Left kidney (tissue), 8 donors: ENCODE data around the gene BCL11B. TPM values are rescaled to one million over a fixed set of nuclear protein-coding genes. Genes with fewer than 3 reads are reported as not detected.

ENCODE experiments used
- DNase-seq: peaks from one replicate; pipeline ENCODE4 v3.0.0-alpha.2; 2013
- long read RNA-seq, 8 donors: transcript quantifications; one replicate each; lab custom pipeline, GENCODE V29; 2026
- polyA plus RNA-seq: library from polyadenylated mRNA; unstranded; fragments of 120-200 nt; gene quantifications from one replicate; pipeline ENCODE4 v1.2.1, GENCODE V29; 2013; ENCODE audit not compliant: insufficient read length

The BCL11B gene
- 2.7 TPM for polyA plus RNA-seq
- long read RNA-seq, donor 1, result 0 reads
- long read RNA-seq, donor 2, result 0 reads
- long read RNA-seq, donor 3, result 0 reads
- long read RNA-seq, donor 4, result 0 reads
- long read RNA-seq, donor 5, result 0 reads
- long read RNA-seq, donor 6, result 0 reads
- long read RNA-seq, donor 7, full-length matches to known transcripts, result 1 of 1 reads
- long read RNA-seq, donor 7, partial matches to known transcripts, result 0 of 1 reads
- long read RNA-seq, donor 7, other reads (novel, unspliced or antisense), result 0 of 1 reads
- long read RNA-seq, donor 8, result 0 reads

GRCh38 chr14:99271951-99272631 is at the start of gene BCL11B:
Gene BCL11B (minus strand): TSS chr14:99272197. CDS start chr14:99271218, 979 bp downstream.
- DNase-seq, result peak; percentile 93

GRCh38 chr14:99321236-99321925 is 49.4 kb upstream of the BCL11B start:
- no peak for DNase-seq

- DNase-seq, result no peak
Observed at GRCh38 chr14:99320621-99321235, 48.7 kb upstream of the BCL11B start.

GRCh38 chr14:99320105-99320572 is 48.1 kb upstream of the BCL11B start:
- peak; percentile 34 for DNase-seq

DNA sequence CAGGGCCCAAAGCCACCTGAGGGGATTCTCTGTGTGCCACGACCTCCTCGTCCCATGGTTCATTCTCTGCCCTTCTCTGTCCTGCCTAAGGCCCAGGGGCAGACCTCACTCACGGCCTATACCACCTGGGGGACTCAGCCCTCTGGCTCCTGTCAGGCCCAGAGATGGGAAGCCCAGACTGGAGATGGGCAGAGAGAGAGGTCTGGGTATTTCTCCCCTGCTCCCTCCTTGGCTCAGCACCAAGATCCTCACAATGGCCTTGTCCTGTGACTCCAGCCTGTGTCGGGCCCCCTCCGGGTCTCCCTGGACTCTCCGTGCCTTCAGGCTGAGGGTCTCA is 46.9 kb upstream of the BCL11B start:
- no peak for DNase-seq

DNA sequence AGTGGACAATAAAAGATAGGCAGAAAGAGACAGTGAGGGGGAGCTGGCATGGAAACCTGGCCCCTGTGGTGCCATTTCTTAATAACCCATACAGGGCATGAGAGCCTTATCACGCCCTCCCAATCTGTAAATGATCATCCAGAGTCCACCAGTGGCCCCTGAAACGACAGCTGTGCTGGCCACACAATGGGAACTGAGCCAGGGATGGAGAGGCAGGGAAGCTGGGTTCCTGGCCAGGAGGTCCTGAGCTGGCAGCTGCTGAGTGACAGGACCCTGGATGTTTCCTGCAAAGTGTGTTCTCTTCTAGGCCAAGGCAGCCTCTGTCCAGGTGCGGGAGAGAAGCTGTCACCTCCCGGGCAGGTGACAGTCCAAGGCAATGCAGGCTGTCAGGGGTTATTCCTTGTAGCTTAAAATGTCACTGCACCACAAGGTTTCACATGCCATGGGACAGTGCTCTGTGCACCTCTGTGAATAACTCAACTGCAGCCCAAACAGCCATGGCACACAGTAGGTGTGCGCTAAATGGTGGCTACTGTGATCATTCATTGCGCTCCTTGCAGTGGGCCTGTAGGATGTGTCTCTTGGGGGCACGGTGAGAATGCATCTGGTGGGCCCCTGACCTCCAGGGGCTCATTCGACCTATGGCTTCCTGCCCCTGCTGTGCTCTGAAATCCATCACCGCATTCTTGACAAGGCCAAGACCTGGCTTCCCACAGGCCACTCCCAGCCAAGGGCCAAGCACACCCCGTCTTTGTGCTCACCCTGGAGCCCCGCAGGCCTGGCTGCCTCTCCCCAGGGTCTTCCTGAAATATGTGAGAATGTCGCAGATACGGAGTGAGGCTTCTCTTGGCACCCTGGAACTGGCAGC is 46.3 kb upstream of the BCL11B start:
- no peak for DNase-seq

DNA sequence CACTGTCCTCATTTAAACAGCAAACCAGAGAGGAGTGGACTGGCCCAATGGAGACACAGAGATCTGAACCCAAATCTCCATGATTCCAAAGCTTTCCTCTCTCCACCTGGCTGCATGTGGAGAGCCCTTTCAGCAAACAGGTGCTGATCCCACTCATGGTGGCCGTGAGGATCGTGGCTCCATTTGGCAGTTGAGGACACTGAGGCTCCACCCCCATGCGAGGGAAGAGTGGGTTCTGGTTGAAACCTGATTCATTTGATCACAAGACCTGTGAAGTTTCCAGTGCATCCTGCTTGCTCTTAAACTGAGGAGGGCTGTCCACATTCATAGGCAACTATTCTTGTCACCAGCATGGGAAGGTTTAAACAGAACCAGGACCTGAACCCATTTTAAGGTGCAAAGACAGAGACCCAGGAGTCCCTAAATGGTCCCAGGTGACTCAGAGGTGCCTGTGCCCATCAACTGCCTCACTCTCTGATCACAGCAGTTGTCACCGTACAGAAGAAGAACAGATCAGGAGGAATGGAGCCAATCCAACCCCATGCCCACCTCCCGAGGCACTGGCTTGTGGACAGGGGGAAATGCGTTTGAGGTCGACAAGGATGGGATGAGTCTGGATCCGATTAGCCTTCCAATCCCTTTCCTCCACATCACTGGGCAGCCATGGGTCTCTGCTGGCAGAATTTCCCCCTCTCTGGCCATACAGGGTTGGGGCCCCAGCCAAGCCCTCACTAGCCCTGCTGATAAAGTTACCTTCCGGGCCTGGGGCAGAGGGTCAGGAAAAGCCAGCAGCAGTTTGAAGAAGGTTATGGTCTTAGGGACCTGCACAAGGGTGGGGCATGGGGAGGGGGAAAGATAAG is 45.5 kb upstream of the BCL11B start:
- no peak for DNase-seq

GRCh38 chr14:99316281-99317163 is 44.5 kb upstream of the BCL11B start:
- no peak for DNase-seq

DNA sequence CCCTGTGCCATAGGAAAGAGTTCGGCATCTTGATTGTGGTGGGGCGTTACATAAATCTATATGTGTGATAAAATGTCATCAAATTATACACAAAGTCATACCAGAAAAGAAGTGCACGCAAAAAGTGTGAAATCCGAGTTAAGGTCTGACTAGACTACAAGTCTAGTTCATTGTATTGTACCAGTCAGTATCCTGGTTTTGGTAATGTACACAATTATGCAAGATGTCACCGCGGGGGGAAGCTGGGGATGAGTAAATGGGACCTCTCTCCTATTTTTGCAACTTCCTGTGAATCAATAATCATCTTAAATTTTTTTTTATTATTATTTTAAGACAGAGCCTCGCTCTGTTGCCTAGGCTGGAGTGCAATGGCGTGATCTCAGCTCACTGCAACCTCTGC is 43.2 kb upstream of the BCL11B start:
- no peak for DNase-seq

DNA sequence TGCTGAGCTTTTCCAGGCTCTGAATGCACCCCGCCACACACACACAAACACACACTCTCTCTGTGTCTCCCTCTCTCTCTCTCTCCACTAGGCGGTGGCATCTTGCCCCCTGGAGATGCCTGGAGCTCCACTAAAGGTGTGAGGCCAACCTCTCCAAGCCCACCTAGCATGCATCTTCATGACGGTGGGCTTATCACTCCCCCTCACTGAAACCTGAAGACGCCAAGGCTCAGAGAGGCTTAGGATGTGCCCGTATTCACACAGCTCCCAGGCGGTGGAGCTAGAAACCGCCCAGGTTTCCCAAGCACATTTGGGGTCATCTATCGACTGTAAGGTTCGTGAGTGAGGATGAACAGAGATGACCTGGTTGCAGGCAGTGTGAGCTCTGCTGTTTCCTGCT is 42.6 kb upstream of the BCL11B start:
- DNase-seq, result no peak

DNA sequence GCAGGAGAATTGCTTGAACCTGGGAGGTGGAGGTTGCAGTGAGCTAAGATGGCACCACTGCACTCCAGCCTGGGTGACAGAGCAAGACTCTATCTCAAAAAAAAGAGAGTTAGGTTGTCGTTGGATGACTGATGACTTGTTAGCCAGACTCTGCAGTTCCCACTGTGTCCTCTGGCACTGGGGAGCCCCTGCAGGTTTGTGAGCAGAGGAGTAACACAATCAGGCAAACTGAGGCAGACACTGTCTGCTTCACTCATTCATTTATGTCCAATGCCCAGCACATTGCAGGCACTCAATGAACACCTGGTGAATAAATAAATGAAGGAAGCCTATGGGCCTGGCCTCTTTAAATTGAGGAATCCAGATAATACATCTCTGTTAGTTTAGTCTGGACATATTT is 41.2 kb upstream of the BCL11B start:
- no peak for DNase-seq

- DNase-seq, result no peak
Observed at GRCh38 chr14:99312106-99312505, 40.1 kb upstream of the BCL11B start.

DNA sequence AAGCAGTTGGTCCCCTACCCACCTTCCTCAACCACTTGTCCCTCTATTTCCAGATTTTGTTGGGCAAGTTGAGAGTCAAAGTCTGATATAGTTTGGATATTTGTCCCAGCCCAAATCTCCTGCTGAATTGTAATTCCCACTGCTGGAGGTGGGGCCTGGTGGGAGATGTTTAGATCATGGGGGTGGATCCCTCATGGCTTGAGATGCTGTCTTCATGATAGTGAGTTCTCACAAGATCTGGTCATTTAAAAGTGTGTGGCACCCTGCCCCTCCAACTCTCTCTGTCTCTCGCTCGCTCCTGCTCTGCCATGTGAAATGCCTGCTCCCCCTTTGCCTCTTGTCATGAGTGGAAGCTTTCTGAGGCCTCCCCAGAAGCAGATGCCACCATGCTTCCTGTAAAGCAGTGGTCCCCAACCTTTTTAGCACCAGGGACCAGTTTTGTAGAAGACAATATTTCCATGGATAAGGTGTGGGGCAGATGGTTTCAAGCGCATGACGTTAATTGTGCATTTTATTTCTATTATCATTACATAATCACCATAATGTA is 37.3 kb upstream of the BCL11B start:
- DNase-seq, result no peak

DNA sequence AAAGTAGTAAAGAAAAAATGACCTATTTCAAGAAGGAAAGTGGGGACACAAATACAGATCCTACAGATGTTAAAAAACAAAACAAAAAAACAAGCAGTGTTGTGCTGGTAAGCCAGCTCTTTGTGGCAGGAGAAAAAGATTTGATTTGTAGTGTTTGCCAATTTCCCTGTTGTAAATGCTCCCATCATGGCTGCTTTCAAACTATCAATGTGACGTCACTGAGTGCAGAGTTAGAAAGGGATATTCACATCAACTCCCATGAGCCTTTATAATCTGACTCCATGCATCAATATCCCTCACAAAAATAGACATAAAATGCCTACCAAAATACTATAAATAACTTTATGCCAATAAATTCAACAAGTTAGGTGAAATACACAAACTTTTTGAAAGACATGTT is 32.2 kb upstream of the BCL11B start:
- DNase-seq, result no peak

- DNase-seq, result no peak
Observed at GRCh38 chr14:99300190-99300589, 28.2 kb upstream of the BCL11B start.

GRCh38 chr14:99296517-99296916 is 24.5 kb upstream of the BCL11B start:
- no peak for DNase-seq

- no peak for DNase-seq
Observed at GRCh38 chr14:99289394-99290189, 17.6 kb upstream of the BCL11B start.

- no peak for DNase-seq
Observed at GRCh38 chr14:99288948-99289347, 17.0 kb upstream of the BCL11B start.
